C1 segment of cervical spinal cord (tissue), 14 donors: ENCODE measurements around the gene AGBL1.
"Not testable (repeated sequence)": the region's sequence is repeated elsewhere in the genome, so short reads cannot be mapped to it uniquely, and the experiment has no call there.

Experiments used
- DNase-seq, 14 donors: peaks; one replicate each; lab custom pipeline; 2025; lab: John Stamatoyannopoulos, UW

The AGBL1 gene

DNA sequence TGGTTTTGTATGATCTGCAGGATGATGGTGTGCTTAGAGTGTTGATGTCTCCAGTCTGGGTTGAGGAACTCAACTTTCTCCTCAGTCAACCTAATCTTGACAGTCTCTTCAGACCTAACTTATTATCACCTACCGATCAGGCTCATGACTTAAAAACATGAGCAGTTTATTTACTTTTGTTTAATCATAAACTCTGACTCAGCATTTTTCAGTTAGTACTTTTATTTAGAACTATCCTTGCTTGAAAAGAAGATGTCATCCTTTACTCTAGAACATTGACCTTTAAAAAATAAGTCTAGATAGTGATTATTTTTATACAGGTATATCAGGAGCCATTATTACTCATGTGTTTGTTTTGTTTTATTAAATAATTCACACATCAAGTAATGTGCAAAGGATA lies 414.8 kb downstream of the AGBL1 start:
- DNase-seq: no peak

- DNase-seq: no peak
Measured at GRCh38 chr15:86502301-86502700, 422.6 kb downstream of the AGBL1 start.

GRCh38 chr15:86505951-86506350 lies 426.3 kb downstream of the AGBL1 start:
- DNase-seq: no peak

DNA sequence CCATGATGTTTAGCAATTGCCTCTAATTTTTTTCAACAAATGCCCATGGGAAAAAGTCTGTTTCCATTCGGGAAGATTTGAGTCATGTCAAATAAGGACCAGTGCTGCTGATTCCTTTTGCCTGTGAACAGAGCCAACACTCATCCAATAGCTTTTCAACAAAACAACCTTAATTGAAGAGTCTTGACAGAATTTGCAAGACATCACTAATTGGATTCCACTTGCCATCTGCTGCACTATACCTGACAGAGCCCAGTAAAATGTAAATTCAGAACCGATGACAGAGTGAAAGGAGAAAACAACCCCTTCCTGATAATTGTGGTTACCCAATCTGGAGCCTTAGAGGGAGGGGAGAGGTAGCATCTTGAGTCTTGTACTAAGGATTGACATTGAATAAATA lies 426.7 kb downstream of the AGBL1 start:
- DNase-seq: no peak

- DNase-seq: no peak
Measured at GRCh38 chr15:86515625-86516024, 436.0 kb downstream of the AGBL1 start.

DNA sequence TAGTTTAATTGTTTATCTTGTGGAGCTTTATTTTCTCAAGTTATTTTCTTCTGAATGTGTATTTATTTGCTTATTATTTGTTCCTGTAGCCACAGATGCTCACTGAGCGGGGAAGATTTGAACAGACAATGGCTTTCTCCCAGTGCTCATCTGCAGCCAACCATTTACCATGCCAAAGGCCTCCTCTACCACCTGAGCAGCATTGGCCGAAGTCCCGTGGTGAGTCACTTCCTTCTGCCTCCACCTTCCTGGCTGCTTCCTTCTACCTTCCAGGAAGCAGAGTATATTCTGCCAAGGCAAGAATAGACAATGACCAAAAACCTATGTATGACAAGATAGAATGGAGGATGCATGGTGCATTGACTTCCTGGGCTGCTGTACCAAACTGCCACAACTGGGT lies 443.1 kb downstream of the AGBL1 start:
- peak in 2 of 14 donors; percentile 22 to 90 for DNase-seq

GRCh38 chr15:86526938-86527690 lies 447.4 kb downstream of the AGBL1 start:
- DNase-seq: peak in 1 of 14 donors; percentile 36

DNA sequence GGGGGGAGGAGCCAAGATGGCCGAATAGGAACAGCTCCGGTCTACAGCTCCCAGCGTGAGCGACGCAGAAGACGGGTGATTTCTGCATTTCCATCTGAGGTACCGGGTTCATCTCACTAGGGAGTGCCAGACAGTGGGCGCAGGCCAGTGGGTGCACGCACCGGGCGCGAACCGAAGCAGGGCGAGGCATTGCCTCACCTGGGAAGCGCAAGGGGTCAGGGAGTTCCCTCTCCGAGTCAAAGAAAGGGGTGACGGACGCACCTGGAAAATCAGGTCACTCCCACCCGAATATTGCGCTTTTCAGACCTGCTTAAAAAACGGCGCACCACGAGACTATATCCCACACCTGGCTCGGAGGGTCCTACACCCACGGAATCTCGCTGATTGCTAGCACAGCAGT lies 448.4 kb downstream of the AGBL1 start:
- not testable (repeated sequence) for DNase-seq

GRCh38 chr15:86538141-86538540 lies 458.5 kb downstream of the AGBL1 start:
- DNase-seq: no peak

- no peak for DNase-seq
Measured at GRCh38 chr15:86540840-86541467, 461.3 kb downstream of the AGBL1 start.

DNA sequence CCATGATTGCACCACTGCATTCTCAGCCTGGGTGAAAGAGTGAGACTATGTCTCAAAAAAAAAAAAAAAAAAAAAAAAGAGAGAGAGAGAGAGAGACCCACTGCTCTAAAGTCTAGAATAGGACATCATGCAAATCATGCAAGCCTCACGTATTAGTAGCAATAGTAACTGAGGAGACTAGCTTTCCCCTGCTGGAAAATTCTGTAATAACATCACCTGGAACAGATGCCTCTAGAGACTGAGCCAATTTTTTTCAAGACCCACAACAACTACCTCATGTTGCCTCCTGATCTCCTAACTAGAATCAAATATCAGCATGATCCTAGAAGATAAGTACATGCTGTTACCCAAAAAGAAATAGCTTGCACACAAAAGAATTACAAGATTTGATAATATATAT lies 461.9 kb downstream of the AGBL1 start:
- DNase-seq: no peak

- DNase-seq: no peak
Measured at GRCh38 chr15:86550075-86550474, 470.4 kb downstream of the AGBL1 start.

GRCh38 chr15:86553108-86553507 lies 473.4 kb downstream of the AGBL1 start:
- DNase-seq: no peak

GRCh38 chr15:86555098-86555497 lies 475.4 kb downstream of the AGBL1 start:
- no peak for DNase-seq

- DNase-seq: no peak
Measured at GRCh38 chr15:86555939-86556338, 476.3 kb downstream of the AGBL1 start.

DNA sequence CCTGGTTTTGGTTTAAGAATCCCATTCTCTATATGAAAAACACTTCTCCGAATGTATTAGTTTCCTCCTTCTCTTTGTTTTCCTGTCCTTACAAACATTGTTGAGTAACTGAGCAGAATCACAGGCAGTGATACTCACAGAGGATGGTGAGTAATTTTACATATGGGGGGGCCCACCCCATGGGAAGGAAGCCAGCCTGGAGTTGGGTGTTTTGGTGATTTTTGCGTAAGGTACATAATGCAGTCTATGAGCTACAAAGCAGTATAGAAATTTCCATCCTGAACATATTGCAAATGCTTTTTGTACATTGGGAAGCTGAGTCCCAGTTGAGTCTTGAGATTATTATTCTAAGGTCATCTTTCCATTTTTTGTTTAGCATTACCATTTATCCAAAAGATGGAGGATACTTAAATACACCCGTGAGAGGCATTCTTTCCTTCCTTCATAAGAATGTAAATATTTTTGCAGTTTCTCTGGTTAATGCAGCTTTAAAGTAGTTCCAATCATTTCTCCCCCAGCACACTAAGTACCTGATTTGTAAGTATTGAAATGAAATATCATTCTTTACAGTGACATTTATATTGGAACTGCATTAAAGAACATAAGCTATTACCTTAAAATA lies 476.8 kb downstream of the AGBL1 start:
- no peak for DNase-seq

GRCh38 chr15:86557018-86557550 lies 477.4 kb downstream of the AGBL1 start:
- DNase-seq: no peak

GRCh38 chr15:86558252-86558651 lies 478.6 kb downstream of the AGBL1 start:
- DNase-seq: no peak

DNA sequence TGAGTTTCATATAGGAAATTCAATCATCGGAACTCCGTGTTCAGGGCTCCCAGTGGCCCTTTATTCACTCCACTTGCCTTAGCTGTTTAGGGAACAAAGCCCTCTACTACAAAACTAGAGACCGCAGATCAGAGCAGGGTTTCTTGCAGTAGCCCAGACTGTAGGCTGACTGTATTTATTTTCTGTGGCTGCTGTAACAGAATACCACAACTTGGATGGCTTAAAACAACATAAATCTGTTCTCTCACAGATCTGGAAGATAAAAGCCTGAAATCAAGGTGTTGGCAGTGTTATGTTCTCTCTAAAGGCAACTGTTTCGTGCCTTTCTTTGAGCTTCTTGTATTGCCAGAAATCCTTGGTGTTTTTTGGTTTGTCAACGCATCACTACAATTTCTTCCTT lies 479.0 kb downstream of the AGBL1 start:
- no peak for DNase-seq

- DNase-seq: no peak
Measured at GRCh38 chr15:86568378-86568777, 488.7 kb downstream of the AGBL1 start.

DNA sequence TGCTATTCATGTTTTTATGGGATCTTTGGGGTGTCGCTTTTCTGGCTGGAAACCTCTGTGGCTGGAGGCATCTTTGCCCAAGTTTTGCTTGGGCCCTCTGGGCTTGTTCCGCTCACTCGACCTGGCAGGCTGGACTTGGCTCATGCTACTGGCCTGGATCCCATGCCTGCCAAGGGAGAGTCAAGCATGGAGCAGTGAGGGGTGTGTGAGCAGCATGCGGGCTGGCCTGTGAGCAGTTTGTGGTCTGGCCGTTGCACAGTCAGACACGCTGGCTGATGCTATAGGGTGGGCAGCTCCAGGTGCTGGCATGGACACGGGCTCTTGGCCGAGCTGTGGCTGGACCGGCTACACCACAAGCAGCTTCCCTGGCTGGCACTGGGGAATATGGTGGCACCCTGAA lies 491.1 kb downstream of the AGBL1 start:
- DNase-seq: no peak

DNA sequence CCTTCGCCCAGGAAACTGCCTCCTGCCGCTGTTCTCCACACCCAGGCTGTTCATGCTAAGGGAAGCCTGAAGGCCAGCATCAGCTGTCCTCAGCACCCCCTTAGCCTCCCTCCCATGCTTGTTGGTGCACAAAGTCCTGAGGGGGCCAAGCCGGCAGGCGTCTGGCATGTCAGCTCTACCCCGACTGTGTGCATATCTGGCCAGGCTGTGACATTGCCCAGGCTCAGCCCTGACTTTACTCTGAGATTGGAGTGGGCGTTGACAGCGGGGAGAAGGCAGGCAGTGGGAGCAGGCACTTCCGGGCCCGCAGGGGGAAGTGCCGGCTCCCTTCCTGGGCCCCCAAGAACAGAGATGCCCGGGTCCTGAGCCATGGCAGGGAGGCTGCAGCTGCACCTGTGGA lies 492.2 kb downstream of the AGBL1 start:
- DNase-seq: no peak

GRCh38 chr15:86572368-86572841 lies 492.7 kb downstream of the AGBL1 start:
- no peak for DNase-seq
